ENCODE data around the gene SLC47A2.

The SLC47A2 gene

GRCh38 chr17:19631905-19632304, 84.5 kb downstream of the SLC47A2 start:
- no peak for DNase-seq (ENCODE audit: insufficient read length, low spot score)
- TF ChIP-seq CTCF (IDR thresholded peaks at IDR 0.05; ENCODE audit: insufficient read depth, missing control alignments): no peak
- FAIRE-seq: no peak

- DNase-seq (ENCODE audit: insufficient read length, low spot score): no peak
- TF ChIP-seq CTCF (IDR thresholded peaks at IDR 0.05; ENCODE audit: insufficient read depth, missing control alignments): no peak
- FAIRE-seq: no peak
Measured at GRCh38 chr17:19630661-19631060, 85.7 kb downstream of the SLC47A2 start.

- FAIRE-seq: no peak
- TF ChIP-seq CTCF (IDR thresholded peaks at IDR 0.05; ENCODE audit: insufficient read depth, missing control alignments): no peak
- DNase-seq (ENCODE audit: insufficient read length, low spot score): no peak
Measured at GRCh38 chr17:19630035-19630434, 86.3 kb downstream of the SLC47A2 start.

- DNase-seq (ENCODE audit: insufficient read length, low spot score): no peak
- TF ChIP-seq CTCF (IDR thresholded peaks at IDR 0.05; ENCODE audit: insufficient read depth, missing control alignments): no peak
- FAIRE-seq: no peak
Measured at GRCh38 chr17:19629449-19629848, 86.9 kb downstream of the SLC47A2 start.
